H9 (cell line): ENCODE measurements around the gene ABCG1. TPM values are rescaled to one million over a fixed set of nuclear protein-coding genes. Genes with fewer than 3 reads are reported as not detected.

Experiments used
- DNase-seq: peaks from one replicate; pipeline ENCODE4 v3.0.0-alpha.2; 2017
- H2AFZ ChIP-seq: one replicate; pipeline ENCODE4 v1.6.1; 2013; ENCODE audit warnings: mild to moderate bottlenecking, low read length, control low read depth, moderate library complexity
- H2AK5ac ChIP-seq: 2 replicates; pipeline ENCODE4 v1.6.1; 2013; ENCODE audit warnings: low read length, control low read depth, mixed read lengths; ENCODE audit not compliant: insufficient read length
- H2BK120ac ChIP-seq: one replicate; pipeline ENCODE4 v1.6.1; 2013; ENCODE audit warnings: low read depth, mild to moderate bottlenecking, low read length, control low read depth, inconsistent platforms; ENCODE audit not compliant: poor library complexity, severe bottlenecking
- H2BK12ac ChIP-seq: 2 replicates; pipeline ENCODE4 v1.6.1; 2013; ENCODE audit warnings: low read length, control low read depth, mixed read lengths, low read depth; ENCODE audit not compliant: insufficient read length
- H2BK15ac ChIP-seq: 2 replicates; pipeline ENCODE4 v1.6.1; 2013; ENCODE audit warnings: low read depth, low read length, control low read depth
- H2BK20ac ChIP-seq: one replicate; pipeline ENCODE4 v1.6.1; 2013; ENCODE audit warnings: low read depth, mild to moderate bottlenecking, low read length, control low read depth, inconsistent platforms; ENCODE audit not compliant: poor library complexity, severe bottlenecking
- H2BK5ac ChIP-seq: 2 replicates; pipeline ENCODE4 v1.6.1; 2013; ENCODE audit warnings: low read length, control low read depth, mixed read lengths; ENCODE audit not compliant: insufficient read length
- H3K14ac ChIP-seq: 2 replicates; pipeline ENCODE4 v1.6.1; 2013; ENCODE audit warnings: low read length, control low read depth; ENCODE audit not compliant: insufficient read depth
- H3K18ac ChIP-seq: 2 replicates; pipeline ENCODE4 v1.6.1; 2013; ENCODE audit warnings: low read depth, mild to moderate bottlenecking, mixed read lengths, low read length, control low read depth; ENCODE audit not compliant: insufficient read length
- H3K23ac ChIP-seq: 2 replicates; pipeline ENCODE4 v1.6.1; 2013; ENCODE audit warnings: low read length, control low read depth, mixed read lengths, low read depth; ENCODE audit not compliant: insufficient read length
- H3K23me2 ChIP-seq: 2 replicates; pipeline ENCODE4 v1.6.1; 2013; ENCODE audit warnings: low read depth, mild to moderate bottlenecking, mixed read lengths, low read length, control low read depth; ENCODE audit not compliant: insufficient read length, poor library complexity, severe bottlenecking
- H3K27ac ChIP-seq: 2 replicates; pipeline ENCODE4 v1.5.1; 2013; ENCODE audit warnings: low read length, control low read depth, mixed read lengths, low read depth; ENCODE audit not compliant: insufficient read length
- H3K27me3 ChIP-seq: 2 replicates; pipeline ENCODE4 v1.6.1; 2013; ENCODE audit warnings: low read length, control low read depth, inconsistent platforms; ENCODE audit not compliant: insufficient read depth
- H3K4ac ChIP-seq: 2 replicates; pipeline ENCODE4 v1.6.1; 2013; ENCODE audit warnings: low read depth, mild to moderate bottlenecking, control low read depth, inconsistent platforms, low read length, moderate library complexity
- H3K4me1 ChIP-seq: 2 replicates; pipeline ENCODE4 v1.6.1; 2013; ENCODE audit warnings: low read length, control low read depth, inconsistent platforms; ENCODE audit not compliant: insufficient read depth
- H3K4me2 ChIP-seq: 2 replicates; pipeline ENCODE4 v1.6.1; 2013; ENCODE audit warnings: low read length, control low read depth, mixed read lengths; ENCODE audit not compliant: insufficient read length, insufficient read depth
- H3K56ac ChIP-seq: 2 replicates; pipeline ENCODE4 v1.6.1; 2013; ENCODE audit warnings: low read depth, mild to moderate bottlenecking, mixed read lengths, low read length, control low read depth; ENCODE audit not compliant: insufficient read length
- H3K79me1 ChIP-seq: 2 replicates; pipeline ENCODE4 v1.6.1; 2013; ENCODE audit warnings: low read depth, mild to moderate bottlenecking, moderate library complexity, low read length, control low read depth, inconsistent platforms; ENCODE audit not compliant: insufficient read depth, poor library complexity, severe bottlenecking
- H3K79me2 ChIP-seq: 2 replicates; pipeline ENCODE4 v1.6.1; 2013; ENCODE audit warnings: low read length, control low read depth, inconsistent platforms; ENCODE audit not compliant: insufficient read depth
- H3K9ac ChIP-seq: 2 replicates; pipeline ENCODE4 v1.6.1; 2013; ENCODE audit warnings: low read length, control low read depth, mixed read lengths; ENCODE audit not compliant: insufficient read length; ENCODE audit errors: extremely low read depth
- H3K9me3 ChIP-seq: one replicate; pipeline ENCODE4 v1.6.1; 2013; ENCODE audit warnings: low read depth, low read length, inconsistent platforms; ENCODE audit not compliant: control insufficient read depth
- H3T11ph ChIP-seq: one replicate; pipeline ENCODE4 v1.6.1; 2013; ENCODE audit warnings: mild to moderate bottlenecking, low read length, control low read depth, inconsistent platforms
- H4K20me1 ChIP-seq: one replicate; pipeline ENCODE4 v1.6.1; 2013; ENCODE audit not compliant: control insufficient read depth, insufficient read length, insufficient read depth
- H4K5ac ChIP-seq: 2 replicates; pipeline ENCODE4 v1.6.1; 2013; ENCODE audit warnings: low read depth, mild to moderate bottlenecking, mixed read lengths, low read length, control low read depth; ENCODE audit not compliant: insufficient read length
- H4K8ac ChIP-seq: replicated peaks from 2 replicates; pipeline ENCODE4 v1.6.1; 2013; ENCODE audit warnings: low read length, control low read depth, mixed read lengths, low read depth; ENCODE audit not compliant: insufficient read length
- H4K91ac ChIP-seq: 2 replicates; pipeline ENCODE4 v1.6.1; 2013; ENCODE audit warnings: low read depth, mild to moderate bottlenecking, moderate library complexity, mixed read lengths, low read length, control low read depth; ENCODE audit not compliant: insufficient read length
- H3K27ac Mint-ChIP-seq, 3 experiments: 2 replicates in 2 of 3; 3 replicates in 1 of 3; pipeline ENCODE4 v1.8.0; 2020 to 2021; ENCODE audit warnings: mixed read lengths in 3 of 3, mild to moderate bottlenecking in 1 of 3, moderate library complexity in 1 of 3
- H3K27me3 Mint-ChIP-seq: 2 replicates; pipeline ENCODE4 v1.8.0; 2021; ENCODE audit warnings: low read depth, mild to moderate bottlenecking, moderate library complexity, mixed read lengths
- H3K36me3 Mint-ChIP-seq, 3 experiments: 2 replicates in 2 of 3; 3 replicates in 1 of 3; pipeline ENCODE4 v1.8.0; 2020 to 2021; ENCODE audit warnings: low read depth in 3 of 3, mixed read lengths in 3 of 3; ENCODE audit not compliant: insufficient read depth in 1 of 3
- H3K4me1 Mint-ChIP-seq, 2 experiments: 2 replicates each; pipeline ENCODE4 v1.8.0; 2020; ENCODE audit warnings: mixed read lengths in 2 of 2
- H3K4me3 Mint-ChIP-seq, 2 experiments: 2 replicates in 1 of 2; 3 replicates in 1 of 2; pipeline ENCODE4 v1.8.0; 2020 to 2021; ENCODE audit warnings: mild to moderate bottlenecking in 2 of 2, mixed read lengths in 2 of 2, moderate library complexity in 1 of 2
- H3K9me3 Mint-ChIP-seq, 2 experiments: 2 replicates in 1 of 2; 3 replicates in 1 of 2; pipeline ENCODE4 v1.8.0; 2020; ENCODE audit warnings: mild to moderate bottlenecking in 2 of 2, mixed read lengths in 2 of 2, moderate library complexity in 1 of 2
- WGBS: extraction: QIAGEN DNeasy Blood & Tissue Kit; methylation state at CpG from one replicate; pipeline ENCODE4 v1.1.7; 2013; ENCODE audit warnings: missing lambda C conversion rate, low lambda C conversion rate, mixed read lengths; ENCODE audit not compliant: insufficient read length; ENCODE audit errors: extremely low coverage; 5-methylcytosine and 5-hydroxymethylcytosine counted together
- total RNA-seq: library from RNA; stranded (reverse); gene quantifications from 2 replicates; pipeline ENCODE4 v1.2.1, GENCODE V29; 2021
- TF ChIP-seq, protein P1 (sequence below): fragments of 200-600 bp; sonication (generic); conservative IDR thresholded peaks from 3 replicates; pipeline ENCODE4 v1.8.0; 2021; ENCODE audit warnings: antibody characterized with exemption, mild to moderate bottlenecking

ABCG1 gene
- total RNA-seq, 1 experiment from 2014 or later, result 0.83 TPM

DNA sequence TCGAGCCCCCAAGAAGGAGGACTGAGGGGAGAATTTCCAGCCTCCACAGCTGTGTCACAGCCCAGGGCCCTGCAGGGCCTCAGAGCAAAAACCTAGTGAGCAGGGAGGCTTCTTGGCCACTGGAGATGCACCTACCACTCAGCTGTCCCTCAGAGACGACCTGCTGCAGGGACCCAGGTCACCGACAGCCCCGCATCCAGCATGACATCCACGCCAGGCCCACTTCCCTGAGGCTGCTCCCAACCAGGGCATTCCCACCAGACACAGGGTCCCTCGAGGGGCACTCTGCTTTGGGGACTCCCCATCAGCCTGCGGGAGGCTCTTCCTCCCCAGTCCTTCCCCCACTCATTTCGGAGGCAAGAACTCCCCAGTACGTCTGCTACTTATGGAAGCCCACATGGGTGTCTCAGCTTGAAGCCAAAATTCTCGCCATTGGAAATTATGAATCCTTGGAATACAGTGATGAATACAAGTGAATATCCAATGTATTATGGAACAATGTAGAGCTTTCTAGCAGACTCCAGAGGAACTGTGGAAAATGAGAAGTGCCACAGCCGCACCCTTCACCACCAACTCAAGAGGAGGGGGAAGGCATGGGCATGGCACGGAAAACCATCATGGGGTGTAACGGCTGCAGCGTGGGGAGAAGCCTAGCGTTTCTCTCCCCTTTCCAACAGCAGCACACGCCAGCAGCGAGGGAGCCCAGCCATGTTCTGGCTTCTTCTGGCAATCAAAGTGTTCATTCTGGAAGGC is 89.4 kb downstream of the ABCG1 start:
- H3K4me1 Mint-ChIP-seq, result peaks cover 15 to 16% of the 10 kb centered on the region in 2 experiments
- no peak overlapping the region for H3K4me2 ChIP-seq

More for the DNA sequence above, 89.4 kb downstream of the ABCG1 start:
- Histone ChIP-seq H3T11ph (no peak overlapping the region), H4K8ac (no peak overlapping the region), H3K14ac (no peak overlapping the region; the same call in 1 of the 2 replicates), H3K4me1 (no peaks in the 10 kb centered on the region; the same call in 1 of the 2 replicates), H3K9ac (no peak overlapping the region), H2BK12ac (no peak overlapping the region), H4K20me1 (no peaks in the 10 kb centered on the region), H4K5ac (no peak overlapping the region), H3K27ac (no peak overlapping the region), H3K79me1 (no peaks in the 10 kb centered on the region), H2AK5ac (no peak overlapping the region), H3K27me3 (no peaks in the 10 kb centered on the region), H3K79me2 (no peaks in the 10 kb centered on the region), H2BK120ac (no peak overlapping the region), H2BK5ac (no peak overlapping the region), H2BK20ac (no peak overlapping the region), H3K23ac (no peak overlapping the region), H3K56ac (no peak overlapping the region), H2AFZ (no peak overlapping the region), H4K91ac (no peak overlapping the region), H3K9me3 (no peaks in the 10 kb centered on the region), H3K18ac (no peak overlapping the region), H3K23me2 (no peaks in the 10 kb centered on the region), H3K4ac (no peak overlapping the region), H2BK15ac (no peak overlapping the region)
- TF ChIP-seq, protein P1, sequence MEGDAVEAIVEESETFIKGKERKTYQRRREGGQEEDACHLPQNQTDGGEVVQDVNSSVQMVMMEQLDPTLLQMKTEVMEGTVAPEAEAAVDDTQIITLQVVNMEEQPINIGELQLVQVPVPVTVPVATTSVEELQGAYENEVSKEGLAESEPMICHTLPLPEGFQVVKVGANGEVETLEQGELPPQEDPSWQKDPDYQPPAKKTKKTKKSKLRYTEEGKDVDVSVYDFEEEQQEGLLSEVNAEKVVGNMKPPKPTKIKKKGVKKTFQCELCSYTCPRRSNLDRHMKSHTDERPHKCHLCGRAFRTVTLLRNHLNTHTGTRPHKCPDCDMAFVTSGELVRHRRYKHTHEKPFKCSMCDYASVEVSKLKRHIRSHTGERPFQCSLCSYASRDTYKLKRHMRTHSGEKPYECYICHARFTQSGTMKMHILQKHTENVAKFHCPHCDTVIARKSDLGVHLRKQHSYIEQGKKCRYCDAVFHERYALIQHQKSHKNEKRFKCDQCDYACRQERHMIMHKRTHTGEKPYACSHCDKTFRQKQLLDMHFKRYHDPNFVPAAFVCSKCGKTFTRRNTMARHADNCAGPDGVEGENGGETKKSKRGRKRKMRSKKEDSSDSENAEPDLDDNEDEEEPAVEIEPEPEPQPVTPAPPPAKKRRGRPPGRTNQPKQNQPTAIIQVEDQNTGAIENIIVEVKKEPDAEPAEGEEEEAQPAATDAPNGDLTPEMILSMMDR, result no peak
- Mint-ChIP-seq H3K27ac (no peak overlapping the region), H3K27me3 (peaks cover 14% of the 10 kb centered on the region), H3K4me3 (no peak overlapping the region), H3K9me3 (no peaks in the 10 kb centered on the region; a peak in 1 of 5 replicates), H3K36me3 (no peaks in the 10 kb centered on the region)
- no CpG with 5 or more reads among the region's 17 CpGs for WGBS
- no peak for DNase-seq
